Lower lobe of right lung (tissue), 1 donor: Measurements from ENCODE around the gene RABL2B. TPM values are rescaled to one million over a fixed set of nuclear protein-coding genes. Genes with fewer than 3 reads are reported as not detected.

Experiments used
- total RNA-seq: library from RNA; stranded (reverse); fragmentation: NEBNext Ultra II Directional; extraction: Animal tissue kit (Norgen Biotek cat#: 25700); gene quantifications from one replicate; pipeline ENCODE4 v1.2.1, GENCODE V29; 2021
- donor health status: DM: no; HTN: yes; CAD: no; lungs with severe emphysema.

The RABL2B gene
- total RNA-seq, 1 donor from 2014 or later: 46.3 TPM

Other genes starting within 250 kb of the RABL2B start
- 0.77 TPM for gene KLHDC7B, start 237.7 kb downstream of the RABL2B start, total RNA-seq
- gene SYCE3, start 220.7 kb downstream of the RABL2B start, total RNA-seq: not detected
- 12.6 TPM for gene CPT1B, start 205.2 kb downstream of the RABL2B start, total RNA-seq
- gene CHKB, start 200.8 kb downstream of the RABL2B start, total RNA-seq: 76.7 TPM
- gene MAPK8IP2, start 182.8 kb downstream of the RABL2B start, total RNA-seq: 1.7 TPM
- 53.5 TPM for gene ARSA, start 155.5 kb downstream of the RABL2B start, total RNA-seq
- 50.6 TPM for gene SHANK3, start 110.8 kb downstream of the RABL2B start, total RNA-seq
- gene ACR, start 45.4 kb downstream of the RABL2B start, total RNA-seq: 0.62 TPM